Heart left ventricle (tissue), 11 donors: ENCODE results near the gene CYBA. TPM values are rescaled to one million over a fixed set of nuclear protein-coding genes. Genes with fewer than 3 reads are reported as not detected.

ENCODE experiments used
- polyA plus RNA-seq, 2 donors: library from polyadenylated mRNA; stranded (reverse); fragments of 200-250 nt; gene quantifications; one replicate each; pipeline ENCODE4 v1.2.3, GENCODE V29; 2013
- total RNA-seq, 9 donors: library from RNA; depleted of rRNA in 2 of 9; stranded (reverse); fragments of >200 nt in 2 of 9; fragmentation: NEBNext Ultra II Directional in 3 of 9; extraction: Animal tissue kit (Norgen Biotek cat#: 25700) in 3 of 9; gene quantifications; one replicate each; pipeline versions ENCODE4 v1.1.0 to v1.2.4, GENCODE V29; 2016 to 2023
- donor health status: ischemic (EF 13 %, LVEDD 7.1; RV severe dilation, severe dysfunction).
- donor health status: healthy with polysubstance abuse.
- donor health status: DM: no; HTN: yes; CAD: no.
- donor health status: DM: no; HTN: no; CAD: no.
- donor health status: ischemic (EF 25% LVEDD 5.7; RV mildly dilated, moderate dysfunction).
- donor health status: healthy.
- donor health status: DM: yes; HTN: yes; CAD: no.
- donor health status: PGD.
- donor health status: nonischemic (EF 23%, LVEDD 6.1; RV moderate dilation, normal function).

CYBA gene
- total and polyA plus RNA-seq, 11 donors: 22.6 to 227 (median 46.5) TPM

Other genes starting within 250 kb of the CYBA start
- gene ZFPM1, start 197.8 kb downstream of the CYBA start, total RNA-seq: 1 to 10 TPM; 1.3 to 6.1 (median 4.1) TPM
- gene ZFPM1, start 197.8 kb downstream of the CYBA start, polyA plus RNA-seq: 1 to 10 TPM; 1.6 to 6.3 TPM
- 10 to 100 TPM in 8 of 9 donors, 1 to 10 TPM in 1; 8.4 to 28.4 (median 21.9) TPM for gene ZC3H18, start 80.7 kb downstream of the CYBA start, total RNA-seq
- 10 to 100 TPM; 20.5 to 23.7 TPM for gene ZC3H18, start 80.7 kb downstream of the CYBA start, polyA plus RNA-seq
- not detected for gene IL17C, start 12.5 kb downstream of the CYBA start, total RNA-seq
- not detected for gene IL17C, start 12.5 kb downstream of the CYBA start, polyA plus RNA-seq
- 10 to 100 TPM; 17.5 to 26.8 (median 20.6) TPM for gene MVD, start 12.0 kb upstream of the CYBA start, total RNA-seq
- gene MVD, start 12.0 kb upstream of the CYBA start, polyA plus RNA-seq: 10 to 100 TPM; 22.3 to 41.2 TPM
- gene SNAI3, start 35.5 kb upstream of the CYBA start, total RNA-seq: 1 to 10 TPM in 6 of 9 donors, under 1 TPM in 3; 0.76 to 9.5 (median 1.4) TPM
- gene SNAI3, start 35.5 kb upstream of the CYBA start, polyA plus RNA-seq: 1 to 10 TPM; 1.7 to 4.4 TPM
- gene RNF166, start 55.4 kb upstream of the CYBA start, total RNA-seq: 10 to 100 TPM in 8 of 9 donors, 1 to 10 TPM in 1; 9.3 to 28.5 (median 15.4) TPM
- 10 to 100 TPM; 14.7 to 21.8 TPM for gene RNF166, start 55.4 kb upstream of the CYBA start, polyA plus RNA-seq
- 10 to 100 TPM in 7 of 9 donors, 1 to 10 TPM in 2; 6.5 to 20.8 (median 12.3) TPM for gene CTU2, start 55.5 kb upstream of the CYBA start, total RNA-seq
- 10 to 100 TPM; 16.0 to 20.8 TPM for gene CTU2, start 55.5 kb upstream of the CYBA start, polyA plus RNA-seq
- 10 to 100 TPM; 14.2 to 59.7 (median 19.7) TPM for gene PIEZO1, start 134.2 kb upstream of the CYBA start, total RNA-seq
- 10 to 100 TPM; 31.2 to 45.0 TPM for gene PIEZO1, start 134.2 kb upstream of the CYBA start, polyA plus RNA-seq
- gene CDT1, start 152.7 kb upstream of the CYBA start, total RNA-seq: 1 to 10 TPM in 4 of 9 donors, under 1 TPM in 5; 0.23 to 6.1 (median 0.70) TPM
- gene CDT1, start 152.7 kb upstream of the CYBA start, polyA plus RNA-seq: under 1 TPM; 0.19 to 0.40 TPM
- 10 to 100 TPM; 26.6 to 75.8 (median 44.2) TPM for gene APRT, start 160.9 kb upstream of the CYBA start, total RNA-seq
- 100 to 1,000 TPM in 1 of 2 donors, 10 to 100 TPM in 1; 62.6 to 129 TPM for gene APRT, start 160.9 kb upstream of the CYBA start, polyA plus RNA-seq
- gene GALNS, start 205.9 kb upstream of the CYBA start, total RNA-seq: 10 to 100 TPM; 10.7 to 22.7 (median 13.3) TPM
- 10 to 100 TPM; 14.1 to 16.4 TPM for gene GALNS, start 205.9 kb upstream of the CYBA start, polyA plus RNA-seq
- 10 to 100 TPM; 20.3 to 65.7 (median 44.2) TPM for gene TRAPPC2L, start 206.1 kb upstream of the CYBA start, total RNA-seq
- gene TRAPPC2L, start 206.1 kb upstream of the CYBA start, polyA plus RNA-seq: 10 to 100 TPM; 30.3 to 51.3 TPM
- not detected for gene PABPN1L, start 215.6 kb upstream of the CYBA start, total RNA-seq
- not detected for gene PABPN1L, start 215.6 kb upstream of the CYBA start, polyA plus RNA-seq